ENCODE data around the gene PRIM2. TPM values are rescaled to one million over a fixed set of nuclear protein-coding genes. Genes with fewer than 3 reads are reported as not detected.

Gene PRIM2
- total and polyA plus RNA-seq, 2 of the 4 experiments (the other 2 are of a cell fraction), result 11.8 to 37.5 TPM

- ATAC-seq (ENCODE audit: low read depth) (no peak), DNase-seq (no peak)
- Histone ChIP-seq H3K4me2 (ENCODE audit: low read depth, low read length) (no peak overlapping the region), H3K4me3 (ENCODE audit: insufficient read depth, low read depth, low read length) (no peak overlapping the region), H3K56ac (ENCODE audit: extremely low read depth, insufficient read depth, low read length) (no peak overlapping the region), H4K91ac (ENCODE audit: insufficient read depth, low read depth, low read length) (no peak overlapping the region), H3K9ac (ENCODE audit: low read depth, low read length) (no peak overlapping the region), H3K23ac (ENCODE audit: low read depth, low read length) (peak overlapping the region; percentile 66; the same call in 1 of the 2 replicates), H3K4me1 (ENCODE audit: control insufficient read depth, insufficient read depth, low read length) (no peaks in the 10 kb centered on the region), H2BK5ac (ENCODE audit: low read depth, low read length, poor library complexity, severe bottlenecking) (no peak overlapping the region), H3K36me3 (ENCODE audit: control insufficient read depth, insufficient read depth, low read length) (no peaks in the 10 kb centered on the region), H3K27ac (ENCODE audit: insufficient read depth, low read length) (no peak overlapping the region), H2BK20ac (ENCODE audit: low read depth, low read length) (peak overlapping the region; percentile 37; the same call in 1 of the 2 replicates), H4K5ac (ENCODE audit: low read depth, low read length) (no peak overlapping the region), H3K14ac (replicated peaks; ENCODE audit: low read depth, low read length) (0 out of 2 replicates have a peak overlapping the region, but pooled peaks have one; percentile 55), H3K9me1 (ENCODE audit: insufficient read depth, low read length) (no peaks in the 10 kb centered on the region), H2AK9ac (replicated peaks; ENCODE audit: low read depth, low read length, poor library complexity) (no peak overlapping the region), H3K18ac (ENCODE audit: low read depth, low read length) (peak overlapping the region; percentile 28; the same call in 1 of the 2 replicates), H3K27me3 (ENCODE audit: control insufficient read depth, insufficient read depth, low read length) (no peaks in the 10 kb centered on the region), H4K20me1 (ENCODE audit: insufficient read depth, low read length) (no peaks in the 10 kb centered on the region), H3K79me1 (ENCODE audit: low read depth in 1 of 2, low read length in 2 of 2) (no peaks in the 10 kb centered on the region), H4K8ac (ENCODE audit: low read depth in 2 of 2, low read length in 2 of 2) (peak overlapping the region in 1 of 2 experiments; percentile 53; a peak in 2 of 4 replicates), H2BK120ac (ENCODE audit: low read depth, low read length) (peak overlapping the region; percentile 45; the same call in 1 of the 2 replicates), H2AK5ac (ENCODE audit: low read depth, low read length) (no peak overlapping the region), H3K4ac (ENCODE audit: low read depth, low read length) (0 out of 2 replicates have a peak overlapping the region, but pooled peaks have one; percentile 12), H3K9me3 (ENCODE audit: control insufficient read depth, insufficient read depth, low read length) (no peaks in the 10 kb centered on the region), H2BK15ac (ENCODE audit: low read depth, low read length) (peak overlapping the region; percentile 77; the same call in 1 of the 3 replicates), H2AFZ (replicated peaks; ENCODE audit: low read length, poor library complexity) (no peak overlapping the region)
- CTCF ChIA-PET, result interaction anchor here (0.6 kb wide), 1 partner anchor 21 kb away, joined by 3 read pairs; no protein-coding TSS in a partner anchor
- BruUV-seq (replicated peaks), result no TSS peak
- POLR2A ChIA-PET (ENCODE audit: unreplicated experiment), result no interaction called here
- intact Hi-C loops (cut with micrococcal nuclease) (no loop called here), dilution Hi-C loops (cut with HindIII; ENCODE audit: low sequenced_read_pairs, unreplicated experiment) (no loop called here), in situ Hi-C loops (cut with MboI; ENCODE audit: low sequenced_read_pairs) (no loop called here)
- TF ChIP-seq RCOR1 (IDR thresholded peaks at IDR 0.05; ENCODE audit: insufficient replicate concordance, low read length), result no peak
Observed at GRCh38 chr6:57283106-57283505, 34.3 kb upstream of the PRIM2 start.

All from IMR-90 (cell line).